ENCODE results near the gene IL15RA. TPM values are rescaled to one million over a fixed set of nuclear protein-coding genes. Genes with fewer than 3 reads are reported as not detected.
A peak's percentile ranks its signal among the peaks of the same experiment; 100 is the strongest.

Gene IL15RA
- total RNA-seq, 1 experiment from 2014 or later, result 0.66 TPM

DNA sequence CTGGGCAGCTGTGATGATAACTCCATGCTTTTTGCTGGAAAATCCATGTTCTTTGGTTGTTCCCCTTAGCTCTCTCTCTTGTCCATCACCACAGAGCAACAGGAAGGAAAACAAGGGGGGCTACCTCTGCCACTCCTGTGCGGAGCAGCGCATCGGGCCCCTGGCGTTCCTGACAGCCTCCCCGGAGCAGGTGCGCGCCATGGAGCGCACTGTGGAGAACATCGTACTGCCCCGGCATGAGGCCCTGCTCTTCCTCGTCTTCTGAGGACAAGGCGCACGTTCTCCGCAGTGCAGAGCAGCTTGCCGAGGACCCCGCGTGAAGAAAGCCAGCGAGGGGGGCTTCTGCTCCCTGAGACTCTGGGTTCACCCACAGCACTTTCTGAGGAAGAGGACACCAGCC is 40.3 kb downstream of the IL15RA start:
- ChIA-PET POLR2A (no interaction called here), CTCF (no interaction called here)
- intact Hi-C loops (cut with micrococcal nuclease; ENCODE audit: unreplicated experiment), result no loop called here
- H3K36me3 ChIP-seq (ENCODE audit: control insufficient read depth, insufficient read depth, low read length), result peaks cover 4% of the 10 kb centered on the region; the same call in 1 of the 2 replicates
- no peaks in the 10 kb centered on the region for H3K27me3 ChIP-seq (replicated peaks; ENCODE audit: control insufficient read depth, insufficient read depth, low read length)
- Mint-ChIP-seq H3K9me3 (ENCODE audit: unreplicated experiment) (no peaks in the 10 kb centered on the region), H3K4me1 (ENCODE audit: low read depth, unreplicated experiment) (no peaks in the 10 kb centered on the region), H3K4me3 (ENCODE audit: unreplicated experiment) (no peak overlapping the region), H3K36me3 (ENCODE audit: insufficient read depth, unreplicated experiment) (peaks cover 58% of the 10 kb centered on the region), H3K27me3 (ENCODE audit: insufficient read depth, unreplicated experiment) (no peaks in the 10 kb centered on the region), H3K27ac (ENCODE audit: unreplicated experiment) (no peak overlapping the region)
- H3K4me1 ChIP-seq, result no peaks in the 10 kb centered on the region
- no peak overlapping the region for H3K4me3 ChIP-seq (ENCODE audit: low read depth, low read length)
- BruUV-seq (replicated peaks), result TSS peak; percentile 37
- no peaks in the 10 kb centered on the region for H3K9me3 ChIP-seq
- TF ChIP-seq, protein P1, sequence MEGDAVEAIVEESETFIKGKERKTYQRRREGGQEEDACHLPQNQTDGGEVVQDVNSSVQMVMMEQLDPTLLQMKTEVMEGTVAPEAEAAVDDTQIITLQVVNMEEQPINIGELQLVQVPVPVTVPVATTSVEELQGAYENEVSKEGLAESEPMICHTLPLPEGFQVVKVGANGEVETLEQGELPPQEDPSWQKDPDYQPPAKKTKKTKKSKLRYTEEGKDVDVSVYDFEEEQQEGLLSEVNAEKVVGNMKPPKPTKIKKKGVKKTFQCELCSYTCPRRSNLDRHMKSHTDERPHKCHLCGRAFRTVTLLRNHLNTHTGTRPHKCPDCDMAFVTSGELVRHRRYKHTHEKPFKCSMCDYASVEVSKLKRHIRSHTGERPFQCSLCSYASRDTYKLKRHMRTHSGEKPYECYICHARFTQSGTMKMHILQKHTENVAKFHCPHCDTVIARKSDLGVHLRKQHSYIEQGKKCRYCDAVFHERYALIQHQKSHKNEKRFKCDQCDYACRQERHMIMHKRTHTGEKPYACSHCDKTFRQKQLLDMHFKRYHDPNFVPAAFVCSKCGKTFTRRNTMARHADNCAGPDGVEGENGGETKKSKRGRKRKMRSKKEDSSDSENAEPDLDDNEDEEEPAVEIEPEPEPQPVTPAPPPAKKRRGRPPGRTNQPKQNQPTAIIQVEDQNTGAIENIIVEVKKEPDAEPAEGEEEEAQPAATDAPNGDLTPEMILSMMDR (IDR thresholded peaks at IDR 0.05; ENCODE audit: insufficient read depth in 1 of 2, low read depth in 1 of 2, low read length in 1 of 2, severe bottlenecking in 1 of 2, unreplicated experiment in 1 of 2), result no peak
- no peak for DNase-seq

DNA sequence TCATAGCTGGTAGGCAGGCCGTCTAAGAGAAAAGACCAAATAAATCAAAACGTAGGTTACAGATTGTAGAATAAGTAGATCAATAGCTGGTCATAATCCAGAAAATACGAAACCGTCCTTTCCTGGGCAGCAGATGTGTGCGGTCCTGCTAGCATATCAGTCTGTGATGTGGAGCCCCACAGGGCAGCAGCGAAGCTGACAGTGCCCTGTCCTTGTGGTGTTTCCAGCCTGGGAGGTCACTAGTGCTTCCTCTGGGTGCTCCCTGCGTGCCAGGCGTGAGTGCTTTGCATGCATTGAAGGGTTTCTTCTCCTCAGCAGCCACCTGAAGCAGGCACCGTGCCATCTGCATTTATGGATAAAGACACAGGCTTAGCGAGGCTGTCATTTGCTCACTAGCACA is 41.7 kb downstream of the IL15RA start:
- Histone ChIP-seq H3K4me1 (no peaks in the 10 kb centered on the region), H3K9me3 (no peaks in the 10 kb centered on the region), H3K27me3 (replicated peaks; ENCODE audit: control insufficient read depth, insufficient read depth, low read length) (no peaks in the 10 kb centered on the region), H3K36me3 (ENCODE audit: control insufficient read depth, insufficient read depth, low read length) (peaks cover 4% of the 10 kb centered on the region; the same call in 1 of the 2 replicates), H3K4me3 (ENCODE audit: low read depth, low read length) (no peak overlapping the region)
- DNase-seq, result no peak
- Mint-ChIP-seq H3K27ac (ENCODE audit: unreplicated experiment) (no peak overlapping the region), H3K27me3 (ENCODE audit: insufficient read depth, unreplicated experiment) (no peaks in the 10 kb centered on the region), H3K9me3 (ENCODE audit: unreplicated experiment) (no peaks in the 10 kb centered on the region), H3K4me3 (ENCODE audit: unreplicated experiment) (no peak overlapping the region), H3K36me3 (ENCODE audit: insufficient read depth, unreplicated experiment) (peaks cover 71% of the 10 kb centered on the region), H3K4me1 (ENCODE audit: low read depth, unreplicated experiment) (no peaks in the 10 kb centered on the region)
- intact Hi-C loops (cut with micrococcal nuclease; ENCODE audit: unreplicated experiment), result no loop called here
- ChIA-PET POLR2A (no interaction called here), CTCF (no interaction called here)
- no TSS peak for BruUV-seq (replicated peaks)
- TF ChIP-seq, protein P1 (IDR thresholded peaks at IDR 0.05; ENCODE audit: insufficient read depth in 1 of 2, low read depth in 1 of 2, low read length in 1 of 2, severe bottlenecking in 1 of 2, unreplicated experiment in 1 of 2), result no peak

DNA sequence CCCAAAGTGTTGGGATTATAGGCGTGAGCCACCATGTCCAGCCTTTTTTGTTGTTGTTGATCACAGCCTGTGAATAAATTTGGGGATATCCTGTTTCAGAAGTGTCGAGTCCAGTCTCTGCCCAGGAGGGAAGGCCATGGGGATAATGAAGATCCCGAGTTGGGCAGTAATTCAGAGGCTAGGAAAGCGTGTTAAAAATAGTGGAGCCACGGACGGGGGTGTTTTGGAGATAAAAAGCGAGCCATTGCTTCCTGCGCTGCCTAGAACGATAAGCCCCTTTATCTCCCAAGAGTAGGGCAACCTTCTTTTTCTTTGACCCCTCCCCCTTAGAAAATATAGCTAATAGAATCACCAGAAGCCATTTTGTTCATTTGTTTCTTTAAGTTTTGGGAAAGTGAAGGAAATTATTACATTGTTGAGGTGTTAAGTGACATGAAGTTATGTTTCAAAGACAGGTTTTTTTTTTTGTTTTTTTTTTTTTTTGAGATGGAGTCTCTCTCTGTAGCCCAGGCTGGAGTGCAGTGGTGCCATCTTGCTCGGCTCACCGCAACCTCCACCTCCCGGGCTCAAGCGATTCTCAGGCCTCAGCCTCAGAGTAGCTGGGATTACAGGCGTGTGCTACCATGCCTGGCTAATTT is 43.3 kb downstream of the IL15RA start:
- Histone ChIP-seq H3K4me3 (ENCODE audit: low read depth, low read length) (no peak overlapping the region), H3K9me3 (no peaks in the 10 kb centered on the region), H3K36me3 (ENCODE audit: control insufficient read depth, insufficient read depth, low read length) (peaks cover 5% of the 10 kb centered on the region), H3K27me3 (replicated peaks; ENCODE audit: control insufficient read depth, insufficient read depth, low read length) (no peaks in the 10 kb centered on the region), H3K4me1 (no peaks in the 10 kb centered on the region)
- ChIA-PET POLR2A (no interaction called here), CTCF (no interaction called here)
- no peaks in the 10 kb centered on the region for H3K27me3 Mint-ChIP-seq (ENCODE audit: insufficient read depth, unreplicated experiment)
- intact Hi-C loops (cut with micrococcal nuclease; ENCODE audit: unreplicated experiment), result no loop called here
- H3K4me1 Mint-ChIP-seq (ENCODE audit: low read depth, unreplicated experiment), result no peaks in the 10 kb centered on the region
- TF ChIP-seq, protein P1 (IDR thresholded peaks at IDR 0.05; ENCODE audit: insufficient read depth in 1 of 2, low read depth in 1 of 2, low read length in 1 of 2, severe bottlenecking in 1 of 2, unreplicated experiment in 1 of 2), result no peak
- no TSS peak for BruUV-seq (replicated peaks)
- H3K27ac Mint-ChIP-seq (ENCODE audit: unreplicated experiment), result no peak overlapping the region
- H3K36me3 Mint-ChIP-seq (ENCODE audit: insufficient read depth, unreplicated experiment), result peaks cover 78% of the 10 kb centered on the region
- H3K4me3 Mint-ChIP-seq (ENCODE audit: unreplicated experiment), result no peak overlapping the region
- no peak for DNase-seq
- H3K9me3 Mint-ChIP-seq (ENCODE audit: unreplicated experiment), result no peaks in the 10 kb centered on the region
